ENCODE data around the gene AGRP.

AGRP gene

DNA sequence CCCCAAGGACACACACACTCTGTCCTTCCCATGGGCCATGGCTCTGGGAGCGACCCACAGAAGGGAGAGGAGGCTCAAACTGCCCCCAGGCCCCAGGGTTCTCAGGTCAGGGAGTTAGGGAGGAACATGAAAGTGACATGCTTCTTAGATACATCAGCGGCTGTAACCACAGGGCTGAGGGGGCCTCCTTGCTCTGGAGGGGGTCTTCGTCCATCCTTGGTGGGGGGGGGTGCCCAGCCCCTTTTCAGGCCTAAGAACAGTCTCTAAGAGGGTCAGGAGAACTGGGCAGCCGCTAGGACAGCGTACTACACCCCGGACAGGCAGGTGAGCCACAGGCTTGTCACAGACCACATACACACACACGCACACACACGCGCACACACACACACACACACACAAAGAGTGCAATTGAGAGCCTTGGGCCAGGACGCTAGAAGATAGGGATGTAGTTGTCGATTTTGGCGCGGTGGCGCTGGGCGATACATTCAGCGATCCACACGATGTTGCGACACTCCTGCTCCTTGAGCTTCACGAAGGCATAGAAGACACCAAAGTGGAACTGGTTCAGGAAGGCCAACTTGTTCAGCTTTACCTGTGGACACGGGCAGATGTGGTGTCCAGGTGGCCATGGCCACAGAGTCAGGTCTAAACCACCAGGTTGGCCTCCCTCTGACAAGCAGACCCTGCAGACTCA is 45.1 kb downstream of the AGRP start:
- Histone ChIP-seq H3K9ac (ENCODE audit: low read depth, low read length) (no peak overlapping the region), H3K4me1 (ENCODE audit: insufficient read depth, low read length) (no peaks in the 10 kb centered on the region), H3K36me3 (ENCODE audit: insufficient read depth, low read length) (no peaks in the 10 kb centered on the region), H3K9me3 (ENCODE audit: control insufficient read depth, insufficient read depth, low read length) (no peaks in the 10 kb centered on the region)

DNA sequence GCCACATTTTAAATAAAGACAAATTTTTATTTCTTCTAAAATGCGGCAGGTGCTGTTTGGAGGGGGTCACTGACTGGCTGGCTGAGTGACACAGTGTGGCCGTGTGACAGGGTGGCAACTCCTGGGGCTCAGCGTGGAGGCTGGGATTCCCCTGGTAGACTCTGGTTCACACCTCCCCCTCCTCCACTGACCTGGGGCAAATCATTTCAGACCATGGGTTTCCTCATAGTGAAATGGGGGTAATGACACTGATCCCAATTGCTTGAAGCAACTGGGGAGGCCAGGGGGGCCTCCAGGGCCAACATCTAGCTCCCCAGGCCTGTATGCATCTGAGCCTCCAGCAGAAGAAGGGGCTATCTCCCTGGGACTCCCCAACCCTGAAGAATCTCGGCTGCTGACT is 45.8 kb downstream of the AGRP start:
- no peak overlapping the region for H3K9ac ChIP-seq (ENCODE audit: low read depth, low read length)
- no peaks in the 10 kb centered on the region for H3K36me3 ChIP-seq (ENCODE audit: insufficient read depth, low read length)
- no peaks in the 10 kb centered on the region for H3K9me3 ChIP-seq (ENCODE audit: control insufficient read depth, insufficient read depth, low read length)
- peaks cover 4% of the 10 kb centered on the region; the same call in 1 of the 2 replicates for H3K4me1 ChIP-seq (ENCODE audit: insufficient read depth, low read length)

DNA sequence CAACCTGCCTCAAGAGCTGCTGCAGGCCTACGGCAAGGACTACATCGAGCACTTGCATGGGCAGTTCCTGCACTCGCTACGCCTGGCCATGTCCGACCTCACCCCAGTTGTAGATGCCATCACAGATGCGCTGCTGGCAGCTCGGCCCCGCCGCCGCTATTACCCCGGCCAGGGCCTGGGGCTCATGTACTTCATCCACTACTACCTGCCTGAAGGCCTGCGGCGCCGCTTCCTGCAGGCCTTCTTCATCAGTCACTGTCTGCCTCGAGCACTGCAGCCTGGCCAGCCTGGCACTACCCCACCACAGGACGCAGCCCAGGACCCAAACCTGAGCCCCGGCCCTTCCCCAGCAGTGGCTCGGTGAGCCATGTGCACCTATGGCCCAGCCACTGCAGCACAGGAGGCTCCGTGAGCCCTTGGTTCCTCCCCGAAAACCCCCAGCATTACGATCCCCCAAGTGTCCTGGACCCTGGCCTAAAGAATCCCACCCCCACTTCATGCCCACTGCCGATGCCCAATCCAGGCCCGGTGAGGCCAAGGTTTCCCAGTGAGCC is 46.6 kb downstream of the AGRP start:
- Histone ChIP-seq H3K4me1 (ENCODE audit: insufficient read depth, low read length) (peaks cover 7% of the 10 kb centered on the region; the same call in 1 of the 2 replicates), H3K9ac (ENCODE audit: low read depth, low read length) (no peak overlapping the region)

GRCh38 chr16:67435758-67436164 is 47.6 kb downstream of the AGRP start:
- Histone ChIP-seq H3K36me3 (ENCODE audit: insufficient read depth, low read length) (no peaks in the 10 kb centered on the region), H3K9me3 (ENCODE audit: control insufficient read depth, insufficient read depth, low read length) (no peaks in the 10 kb centered on the region), H3K9ac (ENCODE audit: low read depth, low read length) (no peak overlapping the region), H3K4me1 (ENCODE audit: insufficient read depth, low read length) (peaks cover 7% of the 10 kb centered on the region; the same call in 1 of the 2 replicates)

More for the DNA sequence above, 46.6 kb downstream of the AGRP start:
- Histone ChIP-seq H3K36me3 (ENCODE audit: insufficient read depth, low read length) (no peaks in the 10 kb centered on the region), H3K9me3 (ENCODE audit: control insufficient read depth, insufficient read depth, low read length) (no peaks in the 10 kb centered on the region)

- Histone ChIP-seq H3K4me1 (ENCODE audit: insufficient read depth, low read length) (peaks cover 13% of the 10 kb centered on the region; the same call in 1 of the 2 replicates), H3K36me3 (ENCODE audit: insufficient read depth, low read length) (no peaks in the 10 kb centered on the region), H3K9ac (ENCODE audit: low read depth, low read length) (no peak overlapping the region), H3K9me3 (ENCODE audit: control insufficient read depth, insufficient read depth, low read length) (no peaks in the 10 kb centered on the region)
Measured at GRCh38 chr16:67433131-67433719, 50.1 kb downstream of the AGRP start.
